Keratinocyte (primary cell): Measurements from ENCODE around the gene VPS13A. TPM values are rescaled to one million over a fixed set of nuclear protein-coding genes. Genes with fewer than 3 reads are reported as not detected.

Experiments
- DNase-seq: peaks from one replicate; pipeline ENCODE4 v3.0.0-alpha.2; 2011; ENCODE audit warnings: low read depth, missing footprints, low spot score
- FAIRE-seq: peaks from 2 replicates; lab custom pipeline; 2011; peaks lifted over from hg19 to GRCh38; lab: Jason Lieb, UNC
- H2AFZ ChIP-seq: 2 replicates; pipeline ENCODE4 v1.6.0; 2012; ENCODE audit warnings: low read length, control low read depth, inconsistent platforms; ENCODE audit not compliant: control insufficient read depth
- H3K27ac ChIP-seq: 2 replicates; pipeline ENCODE4 v1.5.1; 2011; ENCODE audit warnings: low read length; ENCODE audit not compliant: control insufficient read depth, insufficient read depth
- H3K27me3 ChIP-seq: 3 replicates; pipeline ENCODE4 v1.6.0; 2011; ENCODE audit warnings: low read length; ENCODE audit not compliant: control insufficient read depth, insufficient read depth; ENCODE audit errors: extremely low read depth
- H3K36me3 ChIP-seq, 2 experiments: 2 replicates in 1 of 2; 3 replicates in 1 of 2; pipeline ENCODE4 v1.5.1; 2011; ENCODE audit warnings: low read length in 2 of 2, mild to moderate bottlenecking in 1 of 2; ENCODE audit not compliant: control insufficient read depth in 2 of 2, insufficient read depth in 2 of 2; ENCODE audit errors: extremely low read depth in 1 of 2
- H3K4me1 ChIP-seq: 3 replicates; pipeline ENCODE4 v1.5.1; 2011; ENCODE audit warnings: low read length; ENCODE audit not compliant: control insufficient read depth, insufficient read depth; ENCODE audit errors: extremely low read depth
- H3K4me2 ChIP-seq: 3 replicates; pipeline ENCODE4 v1.6.0; 2011; ENCODE audit warnings: low read depth, low read length; ENCODE audit not compliant: control insufficient read depth, insufficient read depth; ENCODE audit errors: extremely low read depth
- H3K4me3 ChIP-seq, 3 experiments: fragments of 200-600 bp in 1 of 3; sonication (generic) in 1 of 3; 2 replicates in 2 of 3; 3 replicates in 1 of 3; pipeline ENCODE4 v1.5.1; 2011 to 2016; ENCODE audit warnings: low read length in 3 of 3, mild to moderate bottlenecking in 3 of 3, control low read depth in 2 of 3, inconsistent platforms in 1 of 3, low read depth in 1 of 3, mixed read lengths in 1 of 3, mixed run types in 1 of 3, moderate library complexity in 1 of 3; ENCODE audit not compliant: control insufficient read depth in 2 of 3, insufficient read depth in 2 of 3; ENCODE audit errors: extremely low read depth in 1 of 3
- H3K79me2 ChIP-seq: 2 replicates; pipeline ENCODE4 v1.6.0; 2012; ENCODE audit warnings: low read length; ENCODE audit not compliant: control insufficient read depth, insufficient read depth
- H3K9ac ChIP-seq: 3 replicates; pipeline ENCODE4 v1.6.0; 2011; ENCODE audit warnings: low read length; ENCODE audit not compliant: control insufficient read depth, insufficient read depth; ENCODE audit errors: extremely low read depth
- H3K9me1 ChIP-seq: 3 replicates; pipeline ENCODE4 v1.6.0; 2011; ENCODE audit warnings: low read length; ENCODE audit not compliant: control insufficient read depth, insufficient read depth; ENCODE audit errors: extremely low read depth
- H3K9me3 ChIP-seq: 2 replicates; pipeline ENCODE4 v1.5.1; 2012; ENCODE audit warnings: low read depth, low read length; ENCODE audit not compliant: control insufficient read depth
- H4K20me1 ChIP-seq: 3 replicates; pipeline ENCODE4 v1.6.0; 2011; ENCODE audit warnings: low read length; ENCODE audit not compliant: control insufficient read depth, insufficient read depth; ENCODE audit errors: extremely low read depth
- CTCF ChIP-seq, 3 experiments: IDR thresholded peaks in 1 of 3; conservative IDR thresholded peaks in 1 of 3; optimal IDR thresholded peaks in 1 of 3; 2 replicates in 2 of 3; 3 replicates in 1 of 3; pipeline versions ENCODE3 to v1.5.1; 2011; ENCODE audit warnings: low read length in 3 of 3, mild to moderate bottlenecking in 3 of 3, moderate library complexity in 2 of 3, control low read depth in 1 of 3, inconsistent platforms in 1 of 3; ENCODE audit not compliant: insufficient read depth in 2 of 3; ENCODE audit errors: extremely low read depth in 1 of 3
- EZH2 ChIP-seq: IDR thresholded peaks from one replicate; pipeline ENCODE4 v1.6.1; 2012; ENCODE audit warnings: inconsistent platforms, mild to moderate bottlenecking, low read length, moderate library complexity
- dilution Hi-C: fragments of 300-500 bp; cut with MboI; formaldehyde crosslinking; loops from one replicate; pipeline ENCODE4 v1.7.0; 2020; ENCODE audit warnings: low sequenced_read_pairs; ENCODE audit not compliant: extremely low pct_ligation_motif_present
- polyA plus RNA-seq, 5 experiments: library from polyadenylated mRNA; depleted of rRNA in 3 of 5; stranded (reverse) in 3 of 5; stranded (forward) in 1 of 5; unstranded in 1 of 5; fragments of >200 nt; gene quantifications; 1 replicate in 1 of 5; 2 replicates in 3 of 5; 3 replicates in 1 of 5; pipeline versions ENCODE4 v1.2.1 to v1.2.3, GENCODE V29; 2011 to 2012; ENCODE audit warnings: missing spikeins in 2 of 5, low read depth in 1 of 5, low replicate concordance in 1 of 5

Gene VPS13A
- polyA plus RNA-seq, 1 donor (not counting 4 experiments of a cell fraction or from before 2014, with no cell fraction given), result 55.3 TPM

- H3K4me3 ChIP-seq, result peak overlapping the region in 2 of 3 experiments; percentile 19 to 52
- DNase-seq, result peak; percentile 77
- peak overlapping the region; percentile 90 for H3K27ac ChIP-seq
- H3K9me1 ChIP-seq, result no peaks in the 10 kb centered on the region
- no peaks in the 10 kb centered on the region for H3K79me2 ChIP-seq
- dilution Hi-C loops, result no loop called here
- H3K4me2 ChIP-seq, result peak overlapping the region; percentile 85
- H3K36me3 ChIP-seq, result no peaks in the 10 kb centered on the region
- TF ChIP-seq EZH2 (no peak), CTCF (optimal IDR thresholded peaks at IDR 0.05 in 1 of 3, IDR thresholded peaks at IDR 0.05 in 1 of 3, conservative IDR thresholded peaks at IDR 0.05 in 1 of 3; ENCODE audit: extremely low read depth in 1 of 3, insufficient read depth in 2 of 3, low read length in 3 of 3) (no peak)
- no peaks in the 10 kb centered on the region for H3K9me3 ChIP-seq
- H3K27me3 ChIP-seq, result no peaks in the 10 kb centered on the region
- FAIRE-seq, result peak; percentile 75
- peaks cover 41% of the 10 kb centered on the region for H3K4me1 ChIP-seq
- H2AFZ ChIP-seq, result peak overlapping the region; percentile 77
- H3K9ac ChIP-seq, result peak overlapping the region; percentile 58
- no peaks in the 10 kb centered on the region for H4K20me1 ChIP-seq
Measured at GRCh38 chr9:77158772-77159513, 18.4 kb upstream of the VPS13A start.

GRCh38 chr9:77161191-77161590 is 16.1 kb upstream of the VPS13A start:
- H3K27ac ChIP-seq, result no peak overlapping the region
- no peak for FAIRE-seq
- TF ChIP-seq EZH2 (no peak), CTCF (optimal IDR thresholded peaks at IDR 0.05 in 1 of 3, IDR thresholded peaks at IDR 0.05 in 1 of 3, conservative IDR thresholded peaks at IDR 0.05 in 1 of 3; ENCODE audit: extremely low read depth in 1 of 3, insufficient read depth in 2 of 3, low read length in 3 of 3) (no peak)
- H3K9me3 ChIP-seq, result no peaks in the 10 kb centered on the region
- H3K79me2 ChIP-seq, result no peaks in the 10 kb centered on the region
- no peaks in the 10 kb centered on the region for H3K27me3 ChIP-seq
- H3K9me1 ChIP-seq, result no peaks in the 10 kb centered on the region
- H3K36me3 ChIP-seq, result no peaks in the 10 kb centered on the region
- H2AFZ ChIP-seq, result no peak overlapping the region
- peaks cover 44% of the 10 kb centered on the region for H3K4me1 ChIP-seq
- H3K4me3 ChIP-seq, result no peak overlapping the region
- no peak overlapping the region for H3K9ac ChIP-seq
- no peak for DNase-seq
- H4K20me1 ChIP-seq, result no peaks in the 10 kb centered on the region
- dilution Hi-C loops, result no loop called here
- no peak overlapping the region for H3K4me2 ChIP-seq
